LNCAP (cell line): ENCODE data around the gene XCR1.

Source experiments
- CTCF ChIP-seq: fragments of 450-650 bp; IDR thresholded peaks from 2 replicates; pipeline ENCODE4 v1.5.1; 2017; ENCODE audit warnings: mild to moderate bottlenecking

Gene XCR1

DNA sequence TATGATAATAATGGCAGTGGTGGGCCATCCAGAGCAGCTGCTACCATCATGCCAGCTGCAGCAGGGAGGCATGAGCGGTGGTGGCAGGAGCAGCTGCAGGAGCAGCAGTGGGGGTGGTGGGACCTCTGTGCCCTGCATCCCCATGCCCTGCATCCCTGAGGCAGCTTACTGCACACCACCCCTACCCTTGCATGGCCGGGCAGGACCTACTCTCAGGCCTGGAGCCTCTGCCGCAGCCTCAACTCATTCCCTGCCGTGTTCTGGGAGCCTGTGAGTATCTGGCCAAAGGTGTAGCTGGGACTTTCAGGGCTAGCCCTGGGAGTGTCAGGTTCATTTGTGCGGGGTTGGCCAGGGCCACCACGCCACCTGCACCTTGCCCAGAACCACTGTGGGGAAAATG is 3.3 kb upstream of the XCR1 start:
- no peak for TF ChIP-seq CTCF

DNA sequence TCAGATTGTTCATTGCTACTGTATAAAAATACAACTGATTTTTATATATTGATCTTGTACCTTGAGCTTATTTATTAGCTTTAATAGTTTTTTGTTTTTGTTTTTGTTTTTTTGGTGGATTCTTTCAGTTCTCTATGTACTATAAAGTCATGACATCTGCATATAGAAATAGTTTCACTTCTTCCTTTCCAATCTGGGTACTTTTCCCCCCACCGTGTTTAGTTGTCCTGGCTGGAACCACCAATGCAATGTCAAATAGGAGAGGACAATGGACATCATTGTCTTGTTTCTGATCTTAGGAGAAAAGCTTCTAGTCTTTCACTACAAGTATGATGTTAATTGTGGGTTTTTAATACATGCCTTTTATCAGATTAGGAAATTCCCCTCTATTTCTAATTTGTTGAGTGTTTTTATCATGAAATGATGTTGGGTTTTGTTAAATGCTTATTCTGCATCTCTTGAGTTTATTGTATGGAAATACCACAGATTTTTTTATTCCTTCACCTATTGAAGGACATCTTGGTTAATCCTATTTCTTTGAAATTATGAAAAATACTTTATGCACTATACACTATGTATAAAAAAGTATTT is 2.8 kb upstream of the XCR1 start:
- TF ChIP-seq CTCF: no peak

GRCh38 chr3:46027736-46028397 is 584 bp upstream of the XCR1 start:
- TF ChIP-seq CTCF: no peak

- TF ChIP-seq CTCF: no peak
These were observed 2.1 kb downstream of the XCR1 start for GRCh38 chr3:46025139-46025538.

DNA sequence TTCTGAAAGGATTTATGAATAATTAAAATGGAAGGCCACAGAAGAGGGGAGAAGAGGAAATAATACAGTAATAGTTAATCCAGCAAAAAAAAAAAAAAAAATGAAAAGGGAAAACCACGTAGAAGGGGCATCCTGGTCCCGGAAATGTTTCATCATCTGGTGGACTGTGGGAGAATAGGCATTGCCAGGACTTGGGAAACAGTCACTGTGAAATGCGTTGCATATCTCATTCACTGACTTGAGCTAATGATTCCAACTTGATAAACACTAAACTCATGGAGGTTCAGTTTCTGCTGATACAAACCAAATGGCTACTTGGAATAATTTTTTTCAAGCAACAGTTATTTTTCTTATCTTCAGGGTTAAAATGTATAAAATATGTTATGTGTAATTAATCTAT is 3.2 kb downstream of the XCR1 start:
- TF ChIP-seq CTCF: no peak

DNA sequence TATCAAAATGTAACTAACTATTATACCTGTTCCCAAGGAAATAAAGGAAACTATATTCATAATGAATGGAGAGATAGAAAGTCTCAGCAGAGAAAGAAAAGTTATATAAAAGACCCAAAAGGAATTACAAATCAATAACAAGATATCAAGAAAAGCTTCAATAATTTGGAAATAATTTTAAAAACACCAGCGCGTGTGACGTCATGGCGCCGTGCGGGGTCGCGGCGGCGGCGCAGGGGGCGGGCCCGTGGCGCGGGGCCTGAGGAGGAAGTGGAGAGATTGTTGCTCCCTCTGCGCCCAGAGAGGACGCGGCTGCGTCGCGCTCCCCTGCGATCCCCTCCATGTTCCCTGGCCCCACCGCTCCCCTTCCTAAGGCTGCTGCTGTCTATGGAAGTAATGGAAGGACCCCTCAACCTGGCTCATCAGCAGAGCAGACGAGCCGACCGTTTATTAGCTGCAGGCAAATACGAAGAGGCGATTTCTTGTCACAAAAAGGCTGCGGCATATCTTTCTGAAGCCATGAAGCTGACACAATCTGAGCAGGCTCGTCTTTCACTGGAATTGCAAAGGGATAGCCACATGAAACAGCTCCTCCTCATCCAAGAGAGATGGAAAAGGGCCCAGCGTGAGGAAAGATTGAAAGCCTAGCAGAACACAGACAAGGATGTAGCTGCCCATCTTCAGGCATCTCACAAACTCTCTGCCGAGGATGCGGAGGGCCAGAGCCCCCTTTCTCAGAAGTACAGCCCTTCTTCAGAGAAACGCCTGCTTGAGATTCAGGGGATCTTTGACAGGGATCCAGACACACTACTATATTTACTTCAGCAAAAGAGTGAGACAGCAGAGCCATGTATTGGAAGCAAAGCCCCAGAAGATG is 4.1 kb downstream of the XCR1 start:
- no peak for TF ChIP-seq CTCF

DNA sequence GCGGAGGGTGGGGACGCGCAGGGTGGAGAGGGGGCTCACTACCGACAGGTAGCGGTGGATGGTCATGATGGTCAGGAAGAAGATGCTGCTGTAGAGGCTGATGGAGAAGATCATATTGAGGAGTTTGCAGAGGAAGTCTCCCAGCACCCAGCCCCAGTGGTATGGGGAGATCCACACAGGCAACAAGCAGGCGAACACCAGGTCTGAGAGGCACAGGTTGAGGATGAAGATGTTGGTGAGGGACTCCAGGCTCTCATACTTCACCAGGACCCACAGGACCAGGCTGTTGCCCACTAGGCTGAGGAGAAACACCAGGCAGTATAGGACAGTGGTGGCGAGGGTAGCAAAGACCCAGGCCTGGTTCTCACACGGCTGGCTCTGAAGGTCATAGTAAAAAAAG is 5.8 kb downstream of the XCR1 start:
- TF ChIP-seq CTCF: no peak
